DMS53 (cell line): ENCODE data around the gene SASH1.

Source experiments
- DNase-seq: peaks from one replicate; lab custom pipeline; 2025; lab: John Stamatoyannopoulos, UW

SASH1 gene

DNA sequence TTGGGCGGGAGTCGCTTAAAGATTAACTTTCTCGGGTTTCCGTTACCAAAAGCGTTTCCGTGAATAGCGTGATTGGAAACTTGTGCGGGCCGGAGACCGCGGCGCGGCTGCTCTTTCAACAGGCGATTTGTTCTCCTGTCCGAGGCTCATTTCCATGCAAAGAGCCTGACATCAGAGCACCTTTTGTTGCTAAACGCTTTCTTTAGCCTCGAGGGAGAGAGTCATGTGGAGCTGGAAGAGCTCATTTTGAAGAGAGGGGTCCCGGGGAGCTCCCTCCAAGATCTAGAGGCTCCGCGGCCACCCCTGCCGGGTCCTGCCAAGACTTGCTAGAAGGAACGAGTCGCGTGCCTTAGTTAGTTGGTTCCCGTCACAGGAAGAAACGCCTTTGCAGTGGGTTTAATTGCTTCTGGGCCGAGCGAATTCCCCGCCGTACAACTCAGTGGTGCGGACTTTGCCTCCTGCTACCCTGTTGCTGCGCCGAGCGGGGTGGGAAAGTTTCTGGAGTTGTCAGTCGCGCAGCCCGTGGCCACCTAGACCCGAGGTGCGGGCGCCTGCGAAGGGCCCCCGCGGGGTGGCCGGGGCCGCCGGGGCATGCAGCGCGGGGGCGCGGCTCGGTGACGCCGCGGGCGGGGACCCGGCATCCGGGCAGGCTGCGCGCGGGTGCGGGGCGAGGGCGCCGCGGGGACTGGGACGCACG lies at the start of gene SASH1:
Gene SASH1 (plus strand): TSS at position 489 of the 697 bp plus-strand sequence. CDS start 230 bp downstream, outside the sequence.
- peak; percentile 83 for DNase-seq

- DNase-seq, result no peak
Measured at GRCh38 chr6:148293181-148293995, 49.2 kb upstream of the SASH1 start.

- no peak for DNase-seq
Measured at GRCh38 chr6:148294059-148294458, 48.6 kb upstream of the SASH1 start.

DNA sequence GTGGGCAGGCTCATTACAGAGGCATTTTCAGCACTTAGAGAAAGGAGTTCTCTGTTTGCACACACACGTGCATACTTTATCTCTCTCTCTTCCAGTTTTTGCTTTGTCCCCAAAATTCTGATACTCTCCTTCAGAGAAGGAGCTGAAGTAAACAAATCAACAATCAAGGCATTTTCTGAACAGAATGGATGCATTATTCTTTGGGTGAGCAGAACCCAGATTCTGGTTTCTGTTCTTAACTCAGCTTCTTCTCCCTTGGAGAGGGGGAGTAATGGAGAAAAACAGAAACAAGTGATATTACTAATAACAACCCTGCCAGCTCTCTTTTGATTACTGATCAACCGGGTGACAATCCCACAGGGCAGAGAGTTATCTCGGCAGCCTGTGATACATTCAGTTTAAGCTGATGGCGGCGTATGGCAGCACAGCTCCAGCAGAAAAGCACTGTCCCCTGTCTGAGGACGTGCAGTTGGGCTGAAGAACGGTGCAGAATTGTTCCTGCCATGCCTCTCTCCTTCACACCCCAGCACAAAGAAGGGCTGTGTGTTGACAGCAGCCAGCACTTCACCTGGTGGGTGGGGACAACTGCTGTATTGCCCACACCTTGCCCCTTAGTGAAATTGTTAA lies 47.3 kb upstream of the SASH1 start:
- no peak for DNase-seq

DNA sequence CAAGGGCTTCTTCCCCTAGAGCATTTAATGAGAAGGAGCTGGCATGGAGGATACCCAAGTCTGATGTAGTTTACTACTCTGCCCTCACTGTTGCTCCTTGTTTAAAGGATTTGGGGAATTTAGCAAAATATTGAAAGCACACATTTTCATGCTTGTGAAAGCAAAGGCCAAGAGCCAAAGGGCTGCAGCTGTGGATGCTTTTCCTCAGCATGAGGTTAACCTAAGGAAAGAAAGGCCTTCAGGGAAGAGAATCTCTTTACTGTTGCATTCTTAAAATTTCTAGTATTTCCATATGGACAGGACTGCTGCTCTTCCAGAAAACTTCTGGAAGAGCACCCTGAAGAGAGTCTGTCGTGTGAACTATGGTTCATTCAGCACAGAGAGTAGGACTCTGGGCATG lies 45.9 kb upstream of the SASH1 start:
- DNase-seq, result no peak

DNA sequence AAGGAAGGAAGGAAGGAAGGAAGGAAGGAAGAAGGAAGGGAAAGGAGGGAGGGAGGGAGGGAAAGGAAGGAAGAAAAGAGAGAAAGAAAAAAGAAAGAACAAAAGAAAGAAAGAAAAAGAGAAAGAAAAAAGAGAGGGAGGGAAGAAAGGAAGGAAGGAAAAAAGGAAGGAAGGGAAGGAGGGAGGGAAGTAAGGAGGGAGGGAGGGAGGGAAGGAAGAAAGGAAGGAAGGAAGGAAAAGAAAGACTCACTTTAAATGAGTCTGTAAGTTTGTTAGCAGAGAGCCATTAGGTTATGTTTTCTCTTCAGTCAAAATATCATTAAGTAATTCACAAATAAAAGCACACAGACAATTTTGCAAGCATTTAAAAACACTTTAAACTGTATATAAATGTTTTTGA lies 44.0 kb upstream of the SASH1 start:
- DNase-seq, result no peak

GRCh38 chr6:148303616-148304015 lies 39.0 kb upstream of the SASH1 start:
- no peak for DNase-seq

DNA sequence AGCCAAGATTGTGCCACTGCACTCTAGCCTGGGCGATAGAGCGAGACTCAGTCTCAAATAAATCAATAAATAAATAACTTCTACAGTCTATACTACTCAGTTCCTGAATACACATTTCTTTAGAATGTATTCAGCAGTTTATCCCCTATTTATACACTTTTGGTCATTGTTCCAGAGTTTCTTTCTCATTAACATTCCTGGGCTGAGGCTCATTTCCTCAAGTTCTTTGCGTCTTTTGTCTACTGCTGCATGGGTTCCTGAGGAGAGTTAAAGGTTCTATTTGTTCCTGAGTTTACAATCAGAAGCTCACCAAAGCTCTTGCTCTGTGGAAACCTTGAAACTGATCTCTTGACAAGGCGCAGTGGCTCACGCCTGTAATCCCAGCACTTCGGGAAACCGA lies 37.7 kb upstream of the SASH1 start:
- DNase-seq, result no peak

DNA sequence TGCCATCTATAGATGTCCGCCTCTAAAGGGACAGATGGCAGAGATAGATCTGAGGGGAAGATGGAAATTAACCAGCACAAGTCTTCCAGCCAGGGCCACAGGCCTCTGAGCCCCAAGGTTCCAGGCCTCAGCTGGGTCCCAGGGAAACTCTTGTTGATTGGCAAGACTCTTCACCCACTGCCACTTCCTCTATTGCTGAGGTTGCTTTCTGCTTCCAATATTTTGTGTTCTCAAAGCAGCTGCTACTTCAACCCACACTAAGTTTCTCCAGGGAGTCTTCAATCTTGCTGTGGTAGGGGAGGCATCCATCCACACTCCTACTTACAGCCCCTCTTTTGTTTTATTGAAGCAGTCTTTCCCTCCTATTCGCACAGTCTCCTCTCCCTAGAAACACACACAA lies 36.4 kb upstream of the SASH1 start:
- no peak for DNase-seq

DNA sequence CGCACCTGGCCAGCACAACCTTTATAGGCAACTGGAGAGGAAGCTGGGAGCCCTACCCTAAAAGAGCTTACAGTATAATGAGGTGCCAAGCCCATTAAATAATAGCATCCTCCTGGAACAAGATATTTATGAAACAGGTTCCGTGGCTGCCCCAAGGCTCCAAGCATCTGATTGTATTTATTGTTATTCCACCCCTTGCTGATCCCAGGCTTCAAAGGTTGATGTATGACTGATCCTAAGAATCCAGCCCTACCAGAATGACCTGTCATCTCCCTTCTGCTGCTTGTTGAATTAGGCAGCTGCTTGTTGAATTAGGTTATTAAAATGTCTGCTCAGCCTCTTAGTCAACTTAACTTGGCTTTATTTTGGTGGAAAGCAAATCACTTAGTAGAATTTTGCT lies 35.2 kb upstream of the SASH1 start:
- no peak for DNase-seq

DNA sequence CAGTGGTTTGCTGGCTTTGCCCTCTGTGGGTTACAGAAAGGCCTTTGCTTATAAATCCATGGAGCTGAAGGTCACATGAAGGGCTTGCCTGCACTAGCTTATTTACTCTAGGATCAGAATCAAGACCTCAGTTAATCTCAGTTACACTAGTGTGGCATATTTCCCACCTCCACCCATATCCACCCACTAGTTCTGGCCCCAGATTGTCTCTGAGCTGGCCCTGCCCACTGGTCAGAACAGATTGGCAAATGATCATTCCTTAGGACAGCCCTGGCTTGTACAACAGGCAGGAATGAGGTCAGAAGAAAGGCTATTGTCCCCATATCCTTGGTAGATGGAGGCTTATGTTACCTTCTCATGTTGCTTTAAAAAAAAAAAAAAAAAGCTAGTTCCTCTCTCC lies 33.3 kb upstream of the SASH1 start:
- no peak for DNase-seq

DNA sequence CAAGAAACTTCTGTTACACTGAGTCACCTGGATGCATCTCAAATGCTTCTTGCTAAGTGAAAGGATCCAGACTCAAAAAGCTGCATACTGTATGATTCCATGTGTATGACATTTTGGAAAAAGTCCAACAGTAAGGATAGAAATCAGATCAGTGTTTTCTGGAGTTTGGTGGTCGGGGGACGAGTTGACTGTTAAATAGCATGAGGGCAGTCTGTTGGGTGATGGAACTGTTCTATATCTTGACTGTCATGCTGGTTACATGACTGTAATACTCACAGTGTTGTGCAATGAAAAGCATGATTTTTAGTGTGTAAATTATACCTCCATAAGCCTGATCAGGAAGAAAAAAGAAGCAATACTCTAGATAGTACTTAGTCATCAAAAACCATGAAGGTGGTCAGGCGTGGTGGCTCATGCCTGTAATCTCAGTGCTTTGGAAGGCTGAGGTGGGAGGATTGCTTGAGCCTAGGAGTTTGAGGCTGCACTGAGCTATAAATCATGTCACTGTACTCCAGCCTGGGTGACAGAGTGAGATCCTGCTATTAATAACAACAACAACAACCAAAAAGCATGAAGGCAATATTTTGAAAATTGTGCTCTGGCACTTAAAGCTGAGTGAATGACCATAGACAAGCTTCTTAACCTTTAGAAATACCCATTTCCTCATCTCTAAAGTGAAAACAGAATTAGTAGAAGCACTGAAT lies 30.5 kb upstream of the SASH1 start:
- no peak for DNase-seq

GRCh38 chr6:148313488-148313887 lies 29.1 kb upstream of the SASH1 start:
- DNase-seq, result no peak

- no peak for DNase-seq
Measured at GRCh38 chr6:148316308-148316707, 26.3 kb upstream of the SASH1 start.

DNA sequence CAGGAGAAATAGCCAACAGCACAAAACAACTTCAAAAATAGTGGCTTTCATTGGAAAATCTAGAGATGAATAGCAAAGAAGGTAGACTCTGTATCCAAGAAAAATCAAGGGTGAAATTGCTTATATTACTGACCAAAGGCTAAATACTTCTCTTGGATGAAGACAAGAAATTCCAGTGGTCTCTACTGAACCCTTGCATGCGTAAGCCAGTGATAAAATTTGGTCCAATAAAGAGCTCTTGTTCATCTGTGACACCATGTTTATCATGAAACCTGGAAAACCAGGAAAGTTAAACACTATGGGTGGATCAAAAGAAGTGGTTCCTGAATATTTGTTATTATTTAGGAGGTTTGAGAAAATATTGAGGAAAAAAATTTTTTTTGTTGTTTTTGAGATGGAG lies 25.6 kb upstream of the SASH1 start:
- DNase-seq, result no peak

GRCh38 chr6:148317739-148318138 lies 24.9 kb upstream of the SASH1 start:
- no peak for DNase-seq

- DNase-seq, result no peak
Measured at GRCh38 chr6:148322704-148323103, 19.9 kb upstream of the SASH1 start.

GRCh38 chr6:148323344-148323743 lies 19.3 kb upstream of the SASH1 start:
- no peak for DNase-seq

- DNase-seq, result no peak
Measured at GRCh38 chr6:148324297-148324985, 18.2 kb upstream of the SASH1 start.

- peak; percentile 14 for DNase-seq
Measured at GRCh38 chr6:148325316-148326068, 17.1 kb upstream of the SASH1 start.
